ENCODE data around the gene BPIFA3.

The BPIFA3 gene

DNA sequence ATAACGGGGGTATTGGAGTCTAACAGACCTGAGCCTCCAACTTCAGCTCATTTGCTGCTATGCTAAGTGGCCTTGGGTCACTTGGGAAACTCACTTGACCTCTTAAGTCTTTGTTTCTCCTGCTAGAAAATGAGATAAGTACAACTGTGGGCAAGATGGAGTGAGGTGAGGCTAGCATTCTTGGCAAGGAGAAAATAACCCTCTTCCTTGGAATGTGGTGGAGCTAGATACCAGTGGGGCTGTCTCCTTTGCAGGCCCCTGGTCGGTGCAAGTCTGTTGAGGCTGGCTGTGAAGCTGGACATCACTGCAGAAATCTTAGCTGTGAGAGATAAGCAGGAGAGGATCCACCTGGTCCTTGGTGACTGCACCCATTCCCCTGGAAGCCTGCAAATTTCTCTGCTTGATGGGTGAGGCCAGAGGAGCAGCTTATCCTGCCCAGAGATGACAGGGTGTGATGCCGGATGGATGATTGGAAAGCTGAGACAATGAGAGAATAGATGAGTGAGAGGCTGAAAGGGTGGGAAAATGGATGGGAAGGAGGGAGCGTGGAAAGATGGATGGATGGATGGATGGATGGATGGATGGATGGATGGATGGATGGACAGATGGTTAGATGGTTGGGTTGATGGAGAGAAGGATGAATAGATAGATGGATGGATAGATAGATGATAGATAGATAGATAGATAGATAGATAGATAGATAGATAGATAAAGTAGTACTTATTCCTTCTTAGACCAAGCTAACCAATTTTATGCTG is 23.0 kb downstream of the BPIFA3 start:
- H3K9ac ChIP-seq (ENCODE audit: low read depth, low read length): no peak overlapping the region
- H3K4me3 ChIP-seq (ENCODE audit: low read length): no peak overlapping the region
- H3K4me1 ChIP-seq (ENCODE audit: insufficient read depth, low read length): no peaks in the 10 kb centered on the region
- H3K9me3 ChIP-seq (ENCODE audit: insufficient read depth, low read depth, low read length): no peaks in the 10 kb centered on the region
- no peaks in the 10 kb centered on the region for H3K36me3 ChIP-seq (ENCODE audit: insufficient read depth, low read length)
- H3K27ac ChIP-seq (ENCODE audit: low read depth, low read length): no peak overlapping the region
- H3K27me3 ChIP-seq (ENCODE audit: insufficient read depth, low read length): no peaks in the 10 kb centered on the region; the same call in 1 of the 2 replicates
- 84% methylated on average over 4 of the region's 4 CpGs for WGBS

DNA sequence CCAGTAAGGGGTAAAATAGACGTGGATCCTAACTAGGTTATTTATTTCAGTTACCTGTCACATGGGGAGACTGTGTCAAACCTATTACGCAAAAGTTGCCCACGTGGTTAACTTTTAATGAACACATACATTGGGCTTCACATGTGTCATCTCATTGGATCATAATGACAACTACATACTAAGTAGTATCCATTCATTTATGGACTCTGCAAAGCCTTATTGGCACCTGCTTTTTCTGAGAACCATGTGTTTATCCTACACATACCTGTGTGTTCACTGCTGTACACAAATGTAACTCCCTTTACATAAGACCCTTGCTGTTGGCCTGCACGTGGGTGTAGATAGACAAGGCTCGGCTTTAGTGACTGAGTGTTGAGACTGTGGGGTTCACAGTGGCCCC is 23.8 kb downstream of the BPIFA3 start:
- no peaks in the 10 kb centered on the region for H3K36me3 ChIP-seq (ENCODE audit: insufficient read depth, low read length)
- H3K4me1 ChIP-seq (ENCODE audit: insufficient read depth, low read length): no peaks in the 10 kb centered on the region
- H3K4me3 ChIP-seq (ENCODE audit: low read length): no peak overlapping the region
- H3K9ac ChIP-seq (ENCODE audit: low read depth, low read length): no peak overlapping the region
- H3K27ac ChIP-seq (ENCODE audit: low read depth, low read length): no peak overlapping the region
- H3K27me3 ChIP-seq (ENCODE audit: insufficient read depth, low read length): no peaks in the 10 kb centered on the region; the same call in 1 of the 2 replicates
- 76% methylated on average over 5 of the region's 5 CpGs for WGBS
- H3K9me3 ChIP-seq (ENCODE audit: insufficient read depth, low read depth, low read length): no peaks in the 10 kb centered on the region

DNA sequence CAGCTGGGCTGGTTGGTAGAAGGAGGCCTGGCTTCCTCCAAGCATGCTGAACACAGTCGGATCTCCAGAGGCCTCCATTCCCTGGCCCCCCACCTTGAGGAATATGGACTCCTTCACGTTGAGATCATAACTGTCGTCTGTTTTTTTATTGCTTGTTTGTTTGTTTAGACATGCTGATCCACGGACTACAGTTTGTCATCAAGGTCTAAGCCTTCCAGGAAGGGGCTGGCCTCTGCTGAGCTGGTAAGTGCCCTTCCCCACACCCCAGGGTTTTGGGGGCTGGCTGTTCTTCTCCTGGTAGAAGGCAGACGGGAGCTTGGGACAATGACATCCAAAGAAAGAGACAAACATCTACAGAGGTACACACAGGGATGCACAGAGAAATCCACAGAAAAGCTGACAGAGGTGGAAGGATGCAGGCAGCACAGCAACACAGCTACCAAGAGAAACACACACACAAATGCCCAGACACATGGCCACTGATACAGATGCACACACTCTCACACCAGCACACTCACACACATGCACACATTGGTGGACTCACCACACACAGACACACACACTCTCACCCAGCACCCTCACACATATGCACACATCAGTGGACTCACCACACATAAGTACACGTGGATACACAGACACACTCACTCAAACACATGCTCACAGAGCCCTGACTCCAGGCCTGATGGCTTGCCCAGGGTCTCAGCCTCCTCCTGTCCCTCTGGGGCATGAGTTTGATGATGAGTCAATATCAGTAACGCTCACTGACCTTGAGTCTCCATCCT is 25.4 kb downstream of the BPIFA3 start:
- Histone ChIP-seq H3K9ac (ENCODE audit: low read depth, low read length) (no peak overlapping the region), H3K36me3 (ENCODE audit: insufficient read depth, low read length) (no peaks in the 10 kb centered on the region), H3K4me1 (ENCODE audit: insufficient read depth, low read length) (no peaks in the 10 kb centered on the region), H3K27me3 (ENCODE audit: insufficient read depth, low read length) (no peaks in the 10 kb centered on the region), H3K27ac (ENCODE audit: low read depth, low read length) (no peak overlapping the region), H3K4me3 (ENCODE audit: low read length) (no peak overlapping the region), H3K9me3 (ENCODE audit: insufficient read depth, low read depth, low read length) (no peaks in the 10 kb centered on the region)
- 78% methylated on average over 7 of the region's 7 CpGs for WGBS

DNA sequence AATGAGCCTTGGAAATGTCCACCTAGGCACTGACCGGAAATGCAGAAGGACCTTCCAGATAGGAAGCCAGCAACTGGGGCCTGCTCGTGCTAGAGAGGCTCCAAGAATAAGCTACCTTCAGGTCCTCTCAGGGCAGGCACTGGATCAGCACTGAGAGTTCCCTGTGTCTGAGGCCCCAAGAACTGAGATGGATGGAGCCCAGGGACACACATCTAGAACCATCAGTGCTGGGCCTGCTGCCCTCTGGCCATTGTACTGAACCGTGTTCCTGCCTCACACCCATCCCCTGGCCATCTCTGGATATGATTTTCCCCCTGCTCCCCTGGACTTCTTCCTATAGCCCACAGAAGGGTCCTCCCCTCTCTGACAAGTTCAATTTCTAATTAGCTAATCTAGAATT is 28.9 kb downstream of the BPIFA3 start:
- Histone ChIP-seq H3K9me3 (ENCODE audit: insufficient read depth, low read depth, low read length) (no peaks in the 10 kb centered on the region), H3K9ac (ENCODE audit: low read depth, low read length) (no peak overlapping the region), H3K27ac (ENCODE audit: low read depth, low read length) (no peak overlapping the region), H3K4me1 (ENCODE audit: insufficient read depth, low read length) (no peaks in the 10 kb centered on the region), H3K36me3 (ENCODE audit: insufficient read depth, low read length) (no peaks in the 10 kb centered on the region), H3K4me3 (ENCODE audit: low read length) (no peak overlapping the region), H3K27me3 (ENCODE audit: insufficient read depth, low read length) (no peaks in the 10 kb centered on the region)
- 88% methylated on average over 3 of the region's 3 CpGs for WGBS

- Histone ChIP-seq H3K9me3 (ENCODE audit: insufficient read depth, low read depth, low read length) (no peaks in the 10 kb centered on the region), H3K27me3 (ENCODE audit: insufficient read depth, low read length) (no peaks in the 10 kb centered on the region), H3K36me3 (ENCODE audit: insufficient read depth, low read length) (no peaks in the 10 kb centered on the region), H3K9ac (ENCODE audit: low read depth, low read length) (no peak overlapping the region), H3K4me3 (ENCODE audit: low read length) (no peak overlapping the region), H3K27ac (ENCODE audit: low read depth, low read length) (no peak overlapping the region), H3K4me1 (ENCODE audit: insufficient read depth, low read length) (no peaks in the 10 kb centered on the region)
- 91% methylated on average over 1 of the region's 1 CpG for WGBS
Measured at GRCh38 chr20:33249456-33249855, 32.3 kb downstream of the BPIFA3 start.

DNA sequence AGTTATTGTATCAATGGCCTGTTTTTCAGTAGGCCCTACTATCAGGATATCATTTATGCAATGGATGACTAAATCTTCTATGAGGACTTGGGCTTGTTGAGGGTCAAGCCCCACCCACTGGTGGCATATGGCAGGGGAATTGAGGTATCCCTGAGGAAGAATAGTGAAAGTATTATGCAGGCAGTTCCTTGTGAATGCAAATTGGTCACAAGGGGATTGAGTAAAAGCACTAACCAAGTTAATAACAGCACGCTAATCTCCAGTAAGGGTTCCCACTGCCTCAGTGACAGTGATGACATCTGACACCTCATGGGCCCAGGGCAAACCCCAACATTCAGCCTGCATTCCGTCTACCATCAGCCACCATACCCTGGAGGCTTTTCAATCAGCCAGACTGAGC is 33.5 kb downstream of the BPIFA3 start:
- no peaks in the 10 kb centered on the region for H3K27me3 ChIP-seq (ENCODE audit: insufficient read depth, low read length)
- H3K27ac ChIP-seq (ENCODE audit: low read depth, low read length): no peak overlapping the region
- H3K9me3 ChIP-seq (ENCODE audit: insufficient read depth, low read depth, low read length): no peaks in the 10 kb centered on the region
- H3K9ac ChIP-seq (ENCODE audit: low read depth, low read length): no peak overlapping the region
- H3K4me1 ChIP-seq (ENCODE audit: insufficient read depth, low read length): no peaks in the 10 kb centered on the region
- H3K36me3 ChIP-seq (ENCODE audit: insufficient read depth, low read length): no peaks in the 10 kb centered on the region
- WGBS: 72% methylated on average over 2 of the region's 2 CpGs
- no peak overlapping the region for H3K4me3 ChIP-seq (ENCODE audit: low read length)

- whole genome bisulfite sequencing: 92% methylated on average over 3 of the region's 3 CpGs
- no peak overlapping the region for H3K4me3 ChIP-seq (ENCODE audit: low read length)
- H3K27me3 ChIP-seq (ENCODE audit: insufficient read depth, low read length): no peaks in the 10 kb centered on the region
- no peak overlapping the region for H3K27ac ChIP-seq (ENCODE audit: low read depth, low read length)
- H3K4me1 ChIP-seq (ENCODE audit: insufficient read depth, low read length): no peaks in the 10 kb centered on the region
- H3K9me3 ChIP-seq (ENCODE audit: insufficient read depth, low read depth, low read length): no peaks in the 10 kb centered on the region
- H3K9ac ChIP-seq (ENCODE audit: low read depth, low read length): no peak overlapping the region
- no peaks in the 10 kb centered on the region for H3K36me3 ChIP-seq (ENCODE audit: insufficient read depth, low read length)
Measured at GRCh38 chr20:33251496-33251895, 34.3 kb downstream of the BPIFA3 start.

- H3K4me1 ChIP-seq (ENCODE audit: insufficient read depth, low read length): no peaks in the 10 kb centered on the region
- no peaks in the 10 kb centered on the region for H3K9me3 ChIP-seq (ENCODE audit: insufficient read depth, low read depth, low read length)
- no peak overlapping the region for H3K9ac ChIP-seq (ENCODE audit: low read depth, low read length)
- no peak overlapping the region for H3K27ac ChIP-seq (ENCODE audit: low read depth, low read length)
- no peaks in the 10 kb centered on the region for H3K27me3 ChIP-seq (ENCODE audit: insufficient read depth, low read length)
- 92% methylated on average over 3 of the region's 3 CpGs for WGBS
- no peak overlapping the region for H3K4me3 ChIP-seq (ENCODE audit: low read length)
- H3K36me3 ChIP-seq (ENCODE audit: insufficient read depth, low read length): no peaks in the 10 kb centered on the region
Measured at GRCh38 chr20:33252460-33252859, 35.3 kb downstream of the BPIFA3 start.

GRCh38 chr20:33255005-33255404 is 37.9 kb downstream of the BPIFA3 start:
- Histone ChIP-seq H3K27me3 (ENCODE audit: insufficient read depth, low read length) (no peaks in the 10 kb centered on the region), H3K4me3 (ENCODE audit: low read length) (no peak overlapping the region), H3K36me3 (ENCODE audit: insufficient read depth, low read length) (no peaks in the 10 kb centered on the region), H3K27ac (ENCODE audit: low read depth, low read length) (no peak overlapping the region), H3K4me1 (ENCODE audit: insufficient read depth, low read length) (no peaks in the 10 kb centered on the region), H3K9ac (ENCODE audit: low read depth, low read length) (no peak overlapping the region), H3K9me3 (ENCODE audit: insufficient read depth, low read depth, low read length) (no peaks in the 10 kb centered on the region)
- WGBS: no CpG with 5 or more reads among the region's 2 CpGs

- H3K4me1 ChIP-seq (ENCODE audit: insufficient read depth, low read length): no peaks in the 10 kb centered on the region
- H3K4me3 ChIP-seq (ENCODE audit: low read length): no peak overlapping the region
- no peak overlapping the region for H3K9ac ChIP-seq (ENCODE audit: low read depth, low read length)
- H3K9me3 ChIP-seq (ENCODE audit: insufficient read depth, low read depth, low read length): no peaks in the 10 kb centered on the region
- H3K36me3 ChIP-seq (ENCODE audit: insufficient read depth, low read length): no peaks in the 10 kb centered on the region
- WGBS: 91% methylated on average over 5 of the region's 5 CpGs
- H3K27ac ChIP-seq (ENCODE audit: low read depth, low read length): no peak overlapping the region
- H3K27me3 ChIP-seq (ENCODE audit: insufficient read depth, low read length): no peaks in the 10 kb centered on the region
Measured at GRCh38 chr20:33257237-33257636, 40.1 kb downstream of the BPIFA3 start.

DNA sequence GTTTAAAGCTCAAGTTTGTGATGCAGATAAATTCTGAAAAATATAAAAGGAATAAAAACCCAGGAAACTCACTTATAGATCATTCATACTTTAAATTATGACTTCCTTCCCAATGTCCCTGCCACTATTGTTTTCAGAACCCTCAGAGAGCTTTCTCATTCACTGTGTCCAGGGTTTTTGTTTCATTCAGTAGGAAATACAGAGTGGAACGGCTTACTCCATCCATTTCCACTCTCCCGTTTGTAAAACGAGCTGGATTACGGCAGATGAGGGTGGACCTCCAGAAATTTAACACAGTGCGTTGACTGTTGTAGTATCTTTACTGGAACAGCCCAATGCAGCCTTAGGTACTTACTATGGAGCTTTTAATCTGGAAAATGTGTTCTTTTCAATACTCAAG is 42.2 kb downstream of the BPIFA3 start:
- H3K27me3 ChIP-seq (ENCODE audit: insufficient read depth, low read length): no peaks in the 10 kb centered on the region
- H3K9me3 ChIP-seq (ENCODE audit: insufficient read depth, low read depth, low read length): no peaks in the 10 kb centered on the region
- no peak overlapping the region for H3K4me3 ChIP-seq (ENCODE audit: low read length)
- no peaks in the 10 kb centered on the region for H3K36me3 ChIP-seq (ENCODE audit: insufficient read depth, low read length)
- H3K27ac ChIP-seq (ENCODE audit: low read depth, low read length): no peak overlapping the region
- no peak overlapping the region for H3K9ac ChIP-seq (ENCODE audit: low read depth, low read length)
- H3K4me1 ChIP-seq (ENCODE audit: insufficient read depth, low read length): no peaks in the 10 kb centered on the region
- WGBS: 96% methylated on average over 5 of the region's 5 CpGs
